PC-9 (cell line): ENCODE results near the gene CPED1. TPM values are rescaled to one million over a fixed set of nuclear protein-coding genes. Genes with fewer than 3 reads are reported as not detected.

Experiments used
- BruUV-seq: library from RNA; stranded (reverse); fragments of 400-500 nt; replicated peaks from 2 replicates; lab custom pipeline; 2021; lab: Mats Ljungman, UMichigan
- CTCF ChIA-PET: fragments of 300-600 bp; sonication (Branson Sonifier 250); formaldehyde crosslinking; loops from one replicate; lab custom pipeline; 2022; ENCODE audit warnings: antibody characterized with exemption; lab: Charles Lee
- POLR2A ChIA-PET: fragments of 300-600 bp; sonication (Branson Sonifier 250); formaldehyde crosslinking; loops from one replicate; lab custom pipeline; 2022; ENCODE audit warnings: antibody characterized with exemption; ENCODE audit not compliant: unreplicated experiment; lab: Charles Lee
- DNase-seq, 2 experiments: peaks; one replicate each; pipeline versions ENCODE4 v3.0.0 to v3.0.0-alpha.2; 2015 to 2022; ENCODE audit warnings: mixed read lengths in 1 of 2
- H2AFZ ChIP-seq: fragments of 200-600 bp; sonication (generic); 2 replicates; pipeline ENCODE4 v1.8.1; 2017; ENCODE audit warnings: antibody characterized with exemption
- H3F3A ChIP-seq: fragments of 200-600 bp; sonication (generic); 2 replicates; pipeline ENCODE4 v1.8.1; 2017; ENCODE audit warnings: antibody characterized with exemption, mild to moderate bottlenecking, low read depth; ENCODE audit not compliant: insufficient read depth
- H3K27ac ChIP-seq: fragments of 200-600 bp; sonication (generic); 2 replicates; pipeline ENCODE4 v1.6.1; 2016; ENCODE audit warnings: mixed run types
- H3K27me3 ChIP-seq: fragments of 200-600 bp; sonication (generic); 2 replicates; pipeline ENCODE4 v1.6.1; 2016; ENCODE audit warnings: low read depth, mixed run types; ENCODE audit not compliant: insufficient read depth
- H3K36me3 ChIP-seq: fragments of 200-600 bp; sonication (generic); 2 replicates; pipeline ENCODE4 v1.6.1; 2016; ENCODE audit warnings: low read depth, mixed run types
- H3K4me1 ChIP-seq: fragments of 200-600 bp; sonication (generic); replicated peaks from 2 replicates; pipeline ENCODE4 v1.6.1; 2016; ENCODE audit warnings: mixed run types; ENCODE audit not compliant: insufficient read depth
- H3K4me2 ChIP-seq: fragments of 200-600 bp; sonication (generic); 2 replicates; pipeline ENCODE4 v1.6.1; 2017; ENCODE audit warnings: mixed run types
- H3K4me3 ChIP-seq: fragments of 200-600 bp; sonication (generic); 2 replicates; pipeline ENCODE4 v1.6.1; 2016; ENCODE audit warnings: mixed run types
- H3K79me2 ChIP-seq: fragments of 200-600 bp; sonication (generic); 2 replicates; pipeline ENCODE4 v1.6.1; 2017; ENCODE audit warnings: low read depth, mixed run types
- H3K9me2 ChIP-seq: fragments of 200-600 bp; sonication (generic); 2 replicates; pipeline ENCODE4 v1.8.1; 2017; ENCODE audit warnings: mild to moderate bottlenecking; ENCODE audit not compliant: insufficient read depth
- H3K9me3 ChIP-seq: fragments of 200-600 bp; sonication (generic); 2 replicates; pipeline ENCODE4 v1.8.1; 2016; ENCODE audit warnings: low read depth; ENCODE audit not compliant: insufficient read depth
- H4K20me1 ChIP-seq: fragments of 200-600 bp; sonication (generic); 2 replicates; pipeline ENCODE4 v1.8.1; 2017; ENCODE audit not compliant: insufficient read depth
- EZH2 ChIP-seq: fragments of 200-600 bp; sonication (generic); IDR thresholded peaks from 2 replicates; pipeline ENCODE4 v1.8.0; 2017; ENCODE audit warnings: antibody characterized with exemption, low read depth
- intact Hi-C: fragments of 100-400 bp; cut with micrococcal nuclease; formaldehyde crosslinking; loops from one replicate; pipeline ENCODE4 v1.10.0; 2022; ENCODE audit not compliant: unreplicated experiment
- total RNA-seq: library from RNA; stranded (reverse); gene quantifications from 2 replicates; pipeline ENCODE4 v1.2.3, GENCODE V29; 2021
- TF ChIP-seq, protein P1 (sequence below): fragments of 200-600 bp; sonication (generic); conservative IDR thresholded peaks from 2 replicates; pipeline ENCODE4 v1.6.1; 2017; ENCODE audit warnings: mixed run types, antibody characterized with exemption, mild to moderate bottlenecking, moderate library complexity

CPED1 gene
- total RNA-seq, 1 experiment from 2014 or later: 2.4 TPM

DNA sequence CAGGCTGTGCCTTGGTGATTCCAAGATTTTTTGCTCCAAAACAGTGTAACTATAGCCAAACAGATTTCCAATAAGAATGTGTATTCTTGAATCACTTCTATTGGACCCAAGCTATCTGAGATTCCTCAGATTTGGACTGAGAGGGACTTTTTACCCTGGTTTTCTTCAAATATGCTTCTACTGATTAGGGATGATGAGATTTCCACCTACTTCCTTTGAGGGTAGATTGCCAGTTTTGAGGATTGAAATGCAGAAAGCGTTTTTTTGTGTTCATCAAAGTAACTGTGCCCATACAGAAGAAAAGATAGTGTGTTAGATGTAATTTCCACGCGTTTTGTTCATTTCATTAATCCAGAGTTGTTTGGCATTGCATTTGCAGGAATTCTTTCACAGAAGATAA is 144.9 kb downstream of the CPED1 start:
- no peak for DNase-seq
- H3K9me3 ChIP-seq: no peaks in the 10 kb centered on the region
- no peak overlapping the region for H2AFZ ChIP-seq
- no TSS peak for BruUV-seq
- no peak overlapping the region for H3K27ac ChIP-seq
- H4K20me1 ChIP-seq: no peaks in the 10 kb centered on the region
- POLR2A ChIA-PET: no interaction called here
- H3K4me2 ChIP-seq: no peak overlapping the region
- no peaks in the 10 kb centered on the region for H3K36me3 ChIP-seq
- H3F3A ChIP-seq: no peaks in the 10 kb centered on the region
- TF ChIP-seq, protein P1, sequence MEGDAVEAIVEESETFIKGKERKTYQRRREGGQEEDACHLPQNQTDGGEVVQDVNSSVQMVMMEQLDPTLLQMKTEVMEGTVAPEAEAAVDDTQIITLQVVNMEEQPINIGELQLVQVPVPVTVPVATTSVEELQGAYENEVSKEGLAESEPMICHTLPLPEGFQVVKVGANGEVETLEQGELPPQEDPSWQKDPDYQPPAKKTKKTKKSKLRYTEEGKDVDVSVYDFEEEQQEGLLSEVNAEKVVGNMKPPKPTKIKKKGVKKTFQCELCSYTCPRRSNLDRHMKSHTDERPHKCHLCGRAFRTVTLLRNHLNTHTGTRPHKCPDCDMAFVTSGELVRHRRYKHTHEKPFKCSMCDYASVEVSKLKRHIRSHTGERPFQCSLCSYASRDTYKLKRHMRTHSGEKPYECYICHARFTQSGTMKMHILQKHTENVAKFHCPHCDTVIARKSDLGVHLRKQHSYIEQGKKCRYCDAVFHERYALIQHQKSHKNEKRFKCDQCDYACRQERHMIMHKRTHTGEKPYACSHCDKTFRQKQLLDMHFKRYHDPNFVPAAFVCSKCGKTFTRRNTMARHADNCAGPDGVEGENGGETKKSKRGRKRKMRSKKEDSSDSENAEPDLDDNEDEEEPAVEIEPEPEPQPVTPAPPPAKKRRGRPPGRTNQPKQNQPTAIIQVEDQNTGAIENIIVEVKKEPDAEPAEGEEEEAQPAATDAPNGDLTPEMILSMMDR: no peak
- no peak for TF ChIP-seq EZH2
- intact Hi-C loops: no loop called here
- no peaks in the 10 kb centered on the region; the same call in none of the 2 replicates for H3K9me2 ChIP-seq
- CTCF ChIA-PET: no interaction called here
- no peaks in the 10 kb centered on the region for H3K27me3 ChIP-seq
- H3K79me2 ChIP-seq: no peaks in the 10 kb centered on the region
- no peaks in the 10 kb centered on the region for H3K4me1 ChIP-seq
- no peak overlapping the region for H3K4me3 ChIP-seq

DNA sequence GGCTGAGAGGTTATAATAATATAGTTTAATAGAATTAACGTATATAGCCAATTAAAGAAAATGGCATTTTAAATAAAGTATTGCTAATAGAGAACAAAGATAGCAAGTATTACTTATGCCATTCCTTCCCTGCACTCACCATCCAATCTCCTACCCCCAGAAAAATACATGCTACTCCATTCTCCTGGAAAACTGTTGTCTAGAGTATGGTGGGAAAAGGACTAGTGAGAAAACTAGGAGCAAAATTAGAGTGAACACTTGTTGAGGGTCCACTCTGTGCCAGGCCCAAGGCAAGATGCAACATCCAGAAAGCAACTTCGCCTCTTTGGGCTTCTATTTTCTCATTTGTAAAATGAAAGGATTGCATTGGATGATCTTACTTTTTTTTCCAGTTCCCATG is 149.1 kb downstream of the CPED1 start:
- Histone ChIP-seq H3K27me3 (no peaks in the 10 kb centered on the region), H3F3A (no peaks in the 10 kb centered on the region), H3K4me1 (no peaks in the 10 kb centered on the region), H3K9me3 (no peaks in the 10 kb centered on the region), H3K9me2 (no peaks in the 10 kb centered on the region; the same call in none of the 2 replicates), H3K79me2 (no peaks in the 10 kb centered on the region), H3K27ac (no peak overlapping the region), H3K4me2 (no peak overlapping the region), H4K20me1 (no peaks in the 10 kb centered on the region), H3K36me3 (no peaks in the 10 kb centered on the region), H2AFZ (no peak overlapping the region), H3K4me3 (no peak overlapping the region)
- CTCF ChIA-PET: no interaction called here
- intact Hi-C loops: no loop called here
- POLR2A ChIA-PET: no interaction called here
- no TSS peak for BruUV-seq
- TF ChIP-seq EZH2: no peak
- TF ChIP-seq, protein P1: no peak
- DNase-seq: no peak

DNA sequence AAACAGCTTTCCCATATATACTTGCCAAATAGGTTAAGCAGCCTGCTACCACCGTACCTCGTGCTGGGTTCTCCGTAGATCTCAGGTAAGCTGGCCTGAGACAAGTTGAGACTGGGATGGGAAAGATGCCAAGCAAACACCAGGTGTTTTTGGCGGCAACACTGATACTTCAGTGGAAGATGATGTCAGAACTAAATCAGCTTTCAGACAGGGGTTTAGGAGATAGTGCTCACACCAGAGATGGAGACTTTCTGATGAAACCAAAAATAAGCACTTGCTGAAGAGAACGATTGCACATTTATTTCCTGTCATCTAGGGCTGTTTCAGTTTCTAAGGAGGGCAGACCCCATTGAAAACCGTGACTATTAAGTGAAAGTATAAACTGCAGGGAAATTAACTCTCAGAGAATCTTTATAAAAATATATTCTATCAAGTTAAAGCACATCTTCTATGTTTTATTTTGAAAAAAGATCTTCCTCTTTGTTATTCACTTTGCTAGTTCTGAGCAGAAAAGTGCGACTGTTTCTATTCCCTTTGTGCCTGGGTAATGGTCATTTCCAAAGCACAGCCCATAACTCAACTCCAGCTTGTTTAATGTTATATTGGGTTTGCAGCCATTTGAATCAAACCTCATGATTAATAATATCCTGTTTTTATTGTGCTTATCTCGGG is 149.9 kb downstream of the CPED1 start:
- no peak for DNase-seq
- Histone ChIP-seq H2AFZ (0 out of 2 replicates have a peak overlapping the region, but pooled peaks have one; percentile 40), H4K20me1 (no peaks in the 10 kb centered on the region), H3K4me3 (no peak overlapping the region), H3K27ac (no peak overlapping the region), H3K9me3 (no peaks in the 10 kb centered on the region), H3K4me2 (0 out of 2 replicates have a peak overlapping the region, but pooled peaks have one; percentile 26), H3K36me3 (no peaks in the 10 kb centered on the region), H3K79me2 (no peaks in the 10 kb centered on the region), H3K4me1 (no peaks in the 10 kb centered on the region), H3K9me2 (no peaks in the 10 kb centered on the region; the same call in none of the 2 replicates), H3F3A (no peaks in the 10 kb centered on the region), H3K27me3 (no peaks in the 10 kb centered on the region)
- no peak for TF ChIP-seq EZH2
- TF ChIP-seq, protein P1: no peak
- BruUV-seq: no TSS peak
- intact Hi-C loops: no loop called here
- CTCF ChIA-PET: no interaction called here
- POLR2A ChIA-PET: no interaction called here
